RPMI8226 (cell line): ENCODE measurements around the gene MAMSTR.
"Not testable (repeated sequence)": the region's sequence is repeated elsewhere in the genome, so short reads cannot be mapped to it uniquely, and the experiment has no call there.

Experiments used
- DNase-seq: peaks from one replicate; pipeline ENCODE4 v3.0.0-alpha.2; 2015

Gene MAMSTR

DNA sequence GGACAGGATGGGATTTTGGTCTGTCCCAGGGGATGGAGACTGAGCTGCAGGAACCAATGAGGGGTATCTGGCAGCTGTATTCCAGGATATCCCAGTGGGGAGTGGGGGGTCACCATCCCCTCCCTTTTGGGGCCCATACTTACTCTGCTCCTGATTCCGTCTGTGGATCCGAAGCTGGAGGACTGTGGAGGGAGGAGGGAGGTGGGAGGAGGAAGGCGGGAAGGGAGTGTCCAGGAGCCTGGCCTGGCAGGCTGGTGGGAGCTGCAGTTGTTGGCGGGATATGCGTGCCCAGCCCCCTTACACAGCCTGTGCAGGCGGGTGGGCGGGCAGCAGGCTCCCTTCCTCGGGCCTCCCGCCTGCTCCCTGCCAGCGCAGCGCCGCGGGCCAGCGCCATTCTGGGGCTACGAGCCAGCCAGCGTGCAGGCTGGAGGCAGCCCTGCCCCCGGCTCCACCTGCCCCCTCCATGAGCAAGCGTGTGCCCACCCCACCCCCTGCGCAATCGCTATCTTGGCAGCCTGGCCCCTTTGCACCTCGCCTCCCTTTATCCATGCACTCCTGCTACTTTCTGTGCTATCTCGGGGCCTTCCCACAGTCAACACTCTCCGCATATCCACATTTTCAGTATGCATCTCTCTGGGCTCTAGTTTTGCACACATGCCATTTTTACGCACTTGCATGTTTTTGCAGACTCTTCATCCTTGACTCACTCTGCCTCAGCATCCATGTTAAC lies 2.8 kb downstream of the MAMSTR start:
- DNase-seq, result no peak

GRCh38 chr19:48715681-48716171 lies 3.8 kb downstream of the MAMSTR start:
- no peak for DNase-seq

DNA sequence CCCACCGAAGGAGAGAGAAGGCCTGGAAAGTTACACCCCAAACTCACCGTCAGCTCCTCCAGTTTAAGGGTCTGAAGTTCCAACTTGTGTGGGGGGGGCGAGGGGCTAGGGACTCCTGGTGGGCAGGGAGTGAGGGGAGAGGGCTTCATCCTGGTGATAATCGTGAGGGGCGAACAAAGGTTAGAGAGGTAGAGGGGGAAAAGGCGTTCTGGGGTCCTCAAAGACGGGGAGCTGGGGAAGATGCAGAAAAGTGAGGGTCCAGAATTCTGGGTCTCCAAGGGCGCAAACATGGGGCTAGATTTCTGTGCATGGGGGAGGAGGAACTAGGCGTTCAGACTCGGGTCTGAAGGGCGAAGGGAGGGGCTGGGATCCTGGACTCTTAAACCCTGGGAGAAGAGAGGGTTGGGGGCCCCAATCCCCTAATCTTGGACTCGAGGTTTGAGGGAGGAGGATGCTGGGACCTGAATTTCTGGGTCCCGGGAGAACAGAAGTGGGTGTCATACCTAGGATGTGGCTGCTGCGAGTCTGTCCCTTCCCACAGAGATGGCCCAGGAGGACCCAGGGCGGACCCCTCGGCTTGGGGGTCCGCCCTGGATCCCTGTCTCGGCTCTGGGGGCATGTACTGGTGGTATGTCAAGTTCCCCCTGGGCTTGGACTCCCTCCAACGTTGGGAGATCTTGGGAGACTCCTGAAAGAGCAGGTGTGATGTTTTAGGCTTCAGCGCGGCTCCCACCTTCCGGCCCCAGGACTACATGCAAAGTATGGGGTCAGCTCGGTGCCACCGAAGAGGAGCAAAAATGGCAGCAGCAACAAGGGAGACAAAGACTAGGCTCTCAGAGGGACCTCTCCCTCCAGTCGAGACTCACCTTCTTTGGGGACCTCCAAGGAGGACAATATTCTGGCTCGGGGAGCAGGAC lies 4.5 kb downstream of the MAMSTR start:
- DNase-seq, result no peak

- peak; percentile 97 for DNase-seq
These were observed 5.4 kb downstream of the MAMSTR start for GRCh38 chr19:48713864-48714755.

DNA sequence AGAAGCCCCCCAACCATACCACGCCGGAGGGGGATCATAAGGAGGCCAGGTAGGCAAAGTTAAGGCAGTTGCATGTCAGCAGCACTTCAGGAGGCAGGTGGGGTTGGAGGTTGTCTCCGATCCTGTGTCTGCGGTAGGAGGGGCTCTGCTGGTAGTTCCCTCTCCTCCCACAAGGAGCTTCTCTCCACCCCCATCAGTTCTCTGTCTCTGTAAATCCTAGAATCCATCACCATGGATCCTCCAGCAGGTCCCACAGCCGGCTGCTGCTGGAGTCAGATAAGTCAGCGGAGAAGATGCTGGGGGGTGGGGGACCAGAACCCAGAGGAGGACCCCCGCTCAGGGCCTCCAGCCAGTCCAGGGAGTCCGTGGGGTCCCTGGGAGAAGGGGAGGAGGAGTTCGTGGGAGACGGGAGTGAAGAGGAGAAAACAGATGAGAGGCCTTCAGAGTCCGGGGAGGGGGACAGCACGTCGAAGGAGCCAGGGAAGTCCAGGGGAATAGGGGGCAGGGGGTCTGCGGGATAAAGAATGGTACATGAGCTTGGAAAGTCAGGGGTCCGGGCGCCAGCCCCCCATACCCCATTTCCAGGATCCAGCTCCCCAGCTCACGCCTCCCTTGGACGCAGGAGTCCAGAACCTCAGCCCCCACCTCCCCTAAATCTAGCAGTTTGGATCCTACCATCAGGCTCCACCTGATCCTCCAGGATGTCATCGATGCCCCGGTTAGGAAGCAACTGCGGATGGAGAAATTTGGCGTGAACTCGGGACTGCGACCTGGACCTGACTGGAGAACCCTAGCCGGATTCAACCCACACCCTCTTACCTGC lies 6.3 kb downstream of the MAMSTR start:
- no peak for DNase-seq

DNA sequence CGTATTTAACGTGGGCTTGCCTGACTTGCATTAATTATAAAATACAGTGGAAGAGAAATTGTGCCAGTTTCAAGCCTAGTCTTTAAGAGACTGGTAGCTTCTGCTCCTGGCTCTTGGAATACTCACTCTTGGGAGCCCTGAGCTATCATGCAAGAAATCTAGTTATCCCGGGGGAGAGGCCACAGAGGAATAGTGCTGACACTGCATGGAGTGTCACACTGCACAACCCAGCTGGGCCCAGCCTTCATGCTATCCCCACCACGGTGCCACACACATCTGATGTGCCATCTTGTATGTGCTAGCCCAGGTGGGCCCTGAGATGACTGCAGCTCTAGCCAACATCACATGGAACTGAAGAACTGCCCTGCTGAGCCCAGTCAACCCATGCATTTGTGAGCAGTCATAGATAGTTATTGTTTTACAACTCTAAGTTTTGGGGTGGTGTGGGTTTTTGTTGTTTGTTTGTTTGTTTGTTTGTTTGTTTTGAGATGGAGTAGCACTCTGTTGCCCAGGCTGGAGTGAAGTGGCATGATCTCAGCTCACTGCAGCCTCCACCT lies 8.3 kb downstream of the MAMSTR start:
- no peak for DNase-seq

- no peak for DNase-seq
These were observed 11.1 kb downstream of the MAMSTR start for GRCh38 chr19:48708471-48708870.

DNA sequence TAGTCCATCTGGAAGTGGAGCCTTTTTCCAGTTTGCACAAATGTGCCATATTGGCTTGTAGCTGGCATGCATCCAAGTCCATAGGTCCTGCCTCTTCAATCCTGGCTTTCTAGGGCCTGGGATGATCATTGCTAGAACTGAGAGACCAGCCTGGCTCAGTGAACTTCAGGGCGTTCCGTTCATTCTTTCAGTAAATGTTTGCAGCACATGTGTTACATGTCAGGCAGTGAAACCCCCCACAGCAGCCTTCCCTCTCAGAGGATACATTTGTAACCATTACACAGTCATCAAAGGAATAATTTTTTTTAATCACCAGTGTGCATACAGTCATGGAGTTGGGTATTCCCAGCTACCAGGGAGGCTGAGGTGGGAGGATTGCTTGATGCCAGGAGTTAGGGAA lies 14.1 kb downstream of the MAMSTR start:
- DNase-seq, result no peak

GRCh38 chr19:48703316-48703715 lies 16.2 kb downstream of the MAMSTR start:
- DNase-seq, result no peak

- no peak for DNase-seq
These were observed 16.8 kb downstream of the MAMSTR start for GRCh38 chr19:48702701-48703100.

DNA sequence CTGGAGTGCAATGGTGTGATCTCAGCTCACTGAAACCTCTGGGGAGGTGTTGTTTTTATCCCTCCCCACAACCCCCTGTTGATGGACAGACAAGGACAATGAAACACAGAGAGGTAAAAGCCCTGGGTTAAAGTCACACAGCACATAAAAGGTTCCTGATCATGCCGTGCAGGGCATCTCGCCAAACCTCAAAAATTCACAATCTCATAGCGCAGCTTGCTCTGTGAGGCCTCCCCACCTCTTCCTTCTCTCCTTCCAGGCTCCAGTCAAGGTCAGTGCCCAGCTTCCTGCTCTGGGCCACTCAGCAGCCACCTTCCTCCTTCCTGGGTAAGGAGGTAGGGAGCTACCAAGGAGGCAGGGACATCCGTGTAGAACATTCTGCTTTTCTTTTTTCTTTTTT lies 21.5 kb downstream of the MAMSTR start:
- peak; percentile 67 for DNase-seq

DNA sequence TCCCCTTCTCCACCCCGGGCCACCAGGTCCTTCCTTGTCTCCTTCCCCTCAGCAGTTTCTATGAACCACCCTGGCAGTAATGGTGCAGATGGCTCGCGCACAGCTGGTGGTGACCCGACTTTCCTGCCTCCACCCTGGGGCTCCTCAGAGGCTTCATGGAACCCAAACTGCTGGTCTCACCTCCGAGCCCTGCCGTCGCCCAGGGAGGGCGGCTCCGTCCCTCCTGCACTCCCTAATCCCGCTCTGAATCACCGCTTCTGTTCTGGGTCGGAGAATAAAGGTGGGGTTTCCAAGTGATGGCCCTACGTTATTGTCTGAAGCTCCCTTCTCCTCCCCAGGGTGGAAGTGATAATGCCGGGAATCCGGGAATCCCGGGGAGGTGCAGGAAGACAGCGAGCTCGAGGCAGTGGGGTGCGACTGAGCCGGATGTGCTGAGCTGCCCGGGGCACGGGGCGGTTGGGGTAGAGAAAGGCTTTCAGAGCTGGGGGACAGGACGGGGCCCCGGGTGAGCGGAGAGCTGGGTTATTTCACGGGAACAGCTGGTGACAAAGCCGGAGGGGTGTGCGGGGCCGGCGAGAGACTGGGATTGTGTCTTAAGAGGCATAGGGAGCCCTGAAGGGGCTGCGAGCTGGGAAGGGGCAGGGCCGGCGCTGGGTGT lies 23.0 kb downstream of the MAMSTR start:
- peak; percentile 60 for DNase-seq

- peak; percentile 77 for DNase-seq
These were observed 23.7 kb downstream of the MAMSTR start, which contains the start of gene FUT2 for GRCh38 chr19:48695743-48696352. FUT2 (plus strand) TSS chr19:48695971; CDS start chr19:48702957, 6,986 bp downstream.

DNA sequence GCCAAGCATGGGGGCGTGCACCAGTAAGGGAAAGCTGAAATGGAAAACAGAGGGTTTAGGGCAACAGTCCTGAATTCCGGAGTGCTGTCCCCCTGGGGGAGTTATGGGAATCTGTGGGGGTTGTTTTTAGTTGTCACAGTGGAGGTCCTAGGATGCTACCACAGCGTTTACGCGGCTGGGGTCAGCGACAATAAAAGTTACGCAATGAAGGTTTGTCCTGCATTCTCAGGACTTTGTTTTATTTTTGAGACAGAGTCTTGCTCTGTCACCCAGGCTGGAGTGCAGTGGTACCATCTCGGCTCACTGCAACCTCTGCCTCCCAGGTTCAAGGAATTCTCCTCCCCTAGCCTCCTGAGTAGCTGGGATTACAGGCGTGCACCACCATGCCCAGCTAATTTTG lies 25.9 kb downstream of the MAMSTR start:
- not testable (repeated sequence) for DNase-seq

DNA sequence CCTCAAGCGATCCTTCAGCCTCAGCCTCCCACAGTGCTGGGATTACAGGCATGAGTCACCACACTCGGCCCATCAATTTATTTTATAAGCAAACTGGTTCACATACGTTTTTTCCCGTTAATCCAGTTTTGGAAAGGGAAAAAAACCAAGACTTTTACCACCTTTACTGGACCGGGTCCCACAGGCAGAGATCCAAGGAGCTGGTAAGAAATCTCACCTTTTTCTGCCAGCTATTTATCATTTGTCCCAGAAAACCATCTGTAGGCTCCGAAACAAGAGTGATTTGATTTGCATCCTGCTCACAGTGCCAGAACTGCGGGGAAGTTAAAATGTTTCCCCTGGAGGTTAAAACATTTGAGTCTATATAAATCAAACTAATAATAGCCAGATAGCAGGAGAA lies 30.1 kb downstream of the MAMSTR start:
- no peak for DNase-seq

- no peak for DNase-seq
These were observed 31.7 kb downstream of the MAMSTR start for GRCh38 chr19:48687776-48688175.

- not testable (repeated sequence) for DNase-seq
These were observed 32.9 kb downstream of the MAMSTR start for GRCh38 chr19:48686637-48687036.

GRCh38 chr19:48686088-48686487 lies 33.4 kb downstream of the MAMSTR start:
- DNase-seq, result no peak

DNA sequence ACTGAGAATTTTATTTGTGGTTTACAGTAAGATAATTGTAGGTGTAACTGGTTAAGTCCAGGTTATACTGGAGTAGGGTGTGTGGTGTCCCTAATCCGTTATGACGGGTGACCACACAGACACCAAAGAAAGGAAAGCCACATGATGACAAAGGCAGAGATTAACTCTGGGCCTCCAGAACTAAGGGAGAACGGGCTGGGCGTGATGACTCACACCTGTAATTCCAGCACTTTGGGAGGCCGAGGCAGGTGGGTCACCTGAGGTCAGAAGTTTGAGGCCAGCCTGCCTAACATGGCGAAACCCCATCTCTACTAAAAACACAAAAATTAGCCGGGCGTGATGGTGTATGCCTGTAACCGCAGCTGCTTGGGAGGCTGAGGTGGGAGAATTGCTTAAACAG lies 33.9 kb downstream of the MAMSTR start:
- no peak for DNase-seq

- no peak for DNase-seq
These were observed 36.2 kb downstream of the MAMSTR start for GRCh38 chr19:48683349-48683748.

- DNase-seq, result no peak
These were observed 38.4 kb downstream of the MAMSTR start for GRCh38 chr19:48681127-48681470.
